Iris pigment epithelial cell (primary cell): ENCODE results near the gene SYNM.

Source experiments
- DNase-seq: peaks from one replicate; pipeline ENCODE4 v3.0.0-alpha.2; 2011; ENCODE audit warnings: low read depth

Gene SYNM

GRCh38 chr15:99168601-99169580, 64.0 kb downstream of the SYNM start:
- DNase-seq, result no peak

GRCh38 chr15:99169769-99170311, 65.0 kb downstream of the SYNM start:
- peak; percentile 78 for DNase-seq

GRCh38 chr15:99170476-99171065, 65.7 kb downstream of the SYNM start:
- DNase-seq, result no peak

GRCh38 chr15:99172171-99172570, 67.3 kb downstream of the SYNM start:
- no peak for DNase-seq

- DNase-seq, result no peak
Observed at GRCh38 chr15:99172989-99173388, 68.1 kb downstream of the SYNM start.

- DNase-seq, result peak; percentile 42
Observed at GRCh38 chr15:99174567-99175395, 69.9 kb downstream of the SYNM start.

GRCh38 chr15:99176757-99177156, 71.9 kb downstream of the SYNM start:
- no peak for DNase-seq

- no peak for DNase-seq
Observed at GRCh38 chr15:99177679-99178078, 72.8 kb downstream of the SYNM start.

GRCh38 chr15:99180086-99180963, 75.4 kb downstream of the SYNM start:
- DNase-seq, result no peak

- DNase-seq, result no peak
Observed at GRCh38 chr15:99180964-99181306, 76.1 kb downstream of the SYNM start.

GRCh38 chr15:99181545-99181971, 76.7 kb downstream of the SYNM start:
- DNase-seq, result peak; percentile 11

GRCh38 chr15:99182791-99183190, 77.9 kb downstream of the SYNM start:
- DNase-seq, result no peak
